Sigmoid colon (tissue), 7 donors: Measurements from ENCODE around the gene KCNA2. TPM values are rescaled to one million over a fixed set of nuclear protein-coding genes. Genes with fewer than 3 reads are reported as not detected.

Experiments used
- DNase-seq: peaks from one replicate; pipeline ENCODE4 v3.0.0-alpha.2; 2019
- H3K27ac ChIP-seq, 4 donors: fragments of 200-600 bp; sonication (generic); one replicate each; pipeline ENCODE4 v1.5.1; 2016 to 2019; ENCODE audit warnings: mild to moderate bottlenecking in 1 of 4
- H3K27me3 ChIP-seq, 3 donors: fragments of 200-600 bp; sonication (generic); one replicate each; pipeline ENCODE4 v1.5.1; 2019; ENCODE audit warnings: mild to moderate bottlenecking in 1 of 3
- H3K36me3 ChIP-seq, 4 donors: fragments of 200-600 bp; sonication (generic); one replicate each; pipeline ENCODE4 v1.5.1; 2016 to 2019
- H3K4me1 ChIP-seq, 4 donors: fragments of 200-600 bp; sonication (generic); one replicate each; pipeline ENCODE4 v1.5.1; 2017 to 2019
- H3K4me3 ChIP-seq, 4 donors: fragments of 200-600 bp; sonication (generic); one replicate each; pipeline ENCODE4 v1.5.1; 2017 to 2019; ENCODE audit warnings: mild to moderate bottlenecking in 2 of 4, moderate library complexity in 1 of 4
- H3K9me3 ChIP-seq, 4 donors: fragments of 200-600 bp in 3 of 4; sonication (generic) in 3 of 4; one replicate each; pipeline versions ENCODE4 v1.5.1 to v1.6.1; 2013 to 2019
- CTCF ChIP-seq, 4 experiments: fragments of 450-650 bp in 3 of 4; fragments of 200-600 bp in 1 of 4; IDR thresholded peaks; one replicate each; pipeline ENCODE4 v1.5.1; 2016 to 2019; ENCODE audit warnings: antibody characterized with exemption in 4 of 4, mild to moderate bottlenecking in 3 of 4, moderate library complexity in 2 of 4
- EP300 ChIP-seq, 4 donors: sonication (generic); formaldehyde crosslinking; IDR thresholded peaks; one replicate each; pipeline ENCODE4 v1.6.1; 2017; ENCODE audit warnings: antibody characterized with exemption in 4 of 4
- POLR2A ChIP-seq, 2 donors: fragments of 450-650 bp; IDR thresholded peaks; one replicate each; pipeline ENCODE4 v1.6.1; 2016; ENCODE audit warnings: antibody characterized with exemption in 2 of 2, mild to moderate bottlenecking in 2 of 2, moderate library complexity in 2 of 2
- POLR2AphosphoS5 ChIP-seq, 4 donors: sonication (generic); formaldehyde crosslinking; IDR thresholded peaks; one replicate each; pipeline ENCODE4 v1.6.1; 2017; ENCODE audit warnings: antibody characterized with exemption in 4 of 4
- WGBS, 2 donors: extraction: QIAGEN DNeasy Blood & Tissue Kit; methylation state at CpG; one replicate each; pipeline ENCODE4 v1.1.7; 2013; 5-methylcytosine and 5-hydroxymethylcytosine counted together
- intact Hi-C: fragments of 100-400 bp; cut with DNase I; formaldehyde crosslinking; loops from one replicate; pipeline ENCODE4 v1.15.1; 2023
- polyA plus RNA-seq, 3 donors: library from polyadenylated mRNA; stranded (reverse); fragments of 200-250 nt; gene quantifications; one replicate each; pipeline ENCODE4 v1.2.3, GENCODE V29; 2013
- total RNA-seq, 4 donors: library from RNA; depleted of rRNA; stranded (reverse); fragments of >200 nt; gene quantifications; one replicate each; pipeline ENCODE4 v1.1.0, GENCODE V29; 2016
- donor health status: healthy with polysubstance abuse.
- donor health status: Bipolar disorder and iron deficiency.
- donor health status: healthy.

KCNA2 gene
- total and polyA plus RNA-seq, 7 donors = under 0.01 to 5.8 (median 1.2) TPM; not detected in 1

GRCh38 chr1:110606657-110607535 is 738 bp upstream of the KCNA2 start:
- 1% methylated on average over 94 of the region's 94 CpGs for WGBS, 2 donors
- peaks cover 0 to 26% (median 25%) of the 10 kb centered on the region in 4 donors for H3K4me1 ChIP-seq
- DNase-seq = no peak
- intact Hi-C loops = loop anchor here (2.0 kb wide), 1 partner anchor 52 kb away; no protein-coding TSS in a partner anchor
- peaks cover 21 to 58% (median 38%) of the 10 kb centered on the region in 3 donors for H3K27me3 ChIP-seq
- H3K9me3 ChIP-seq = no peaks in the 10 kb centered on the region
- TF ChIP-seq POLR2A (IDR thresholded peaks at IDR 0.05) (no peak), CTCF (IDR thresholded peaks at IDR 0.05) (no peak), EP300 (IDR thresholded peaks at IDR 0.05) (no peak), POLR2AphosphoS5 (IDR thresholded peaks at IDR 0.05) (no peak)
- no peaks in the 10 kb centered on the region for H3K36me3 ChIP-seq
- H3K4me3 ChIP-seq = peak overlapping the region; percentile 46 to 71 (median 56)
- peak overlapping the region; percentile 60 to 71 (median 70) for H3K27ac ChIP-seq

GRCh38 chr1:110605446-110605845 is 712 bp downstream of the KCNA2 start:
- Histone ChIP-seq H3K27ac (peak overlapping the region in 3 of 4 donors; percentile 60 to 70 (median 69)), H3K27me3 (peaks cover 21 to 43% (median 38%) of the 10 kb centered on the region in 3 donors), H3K4me3 (peak overlapping the region in 3 of 4 donors; percentile 54 to 71 (median 59)), H3K36me3 (no peaks in the 10 kb centered on the region), H3K4me1 (peaks cover 0 to 26% (median 25%) of the 10 kb centered on the region in 4 donors), H3K9me3 (no peaks in the 10 kb centered on the region)
- DNase-seq = no peak
- no peak for TF ChIP-seq CTCF (IDR thresholded peaks at IDR 0.05)
- TF ChIP-seq POLR2A (IDR thresholded peaks at IDR 0.05) = no peak
- TF ChIP-seq EP300 (IDR thresholded peaks at IDR 0.05) = no peak
- intact Hi-C loops = no loop called here
- 81 to 85% methylated on average over 6 of the region's 6 CpGs for WGBS, 2 donors

- Histone ChIP-seq H3K36me3 (no peaks in the 10 kb centered on the region), H3K4me3 (no peak overlapping the region), H3K27ac (no peak overlapping the region), H3K9me3 (no peaks in the 10 kb centered on the region), H3K4me1 (peaks cover 0 to 26% (median 25%) of the 10 kb centered on the region in 4 donors), H3K27me3 (peaks cover 16 to 38% (median 35%) of the 10 kb centered on the region in 3 donors)
- 85 to 87% methylated on average over 9 of the region's 9 CpGs for WGBS, 2 donors
- intact Hi-C loops = no loop called here
- no peak for DNase-seq
- no peak for TF ChIP-seq POLR2AphosphoS5 (IDR thresholded peaks at IDR 0.05)
- TF ChIP-seq POLR2A (IDR thresholded peaks at IDR 0.05) = no peak
- no peak for TF ChIP-seq CTCF (IDR thresholded peaks at IDR 0.05)
Measured at GRCh38 chr1:110604586-110605148, 1.5 kb downstream of the KCNA2 start.

GRCh38 chr1:110603058-110603457 is 3.1 kb downstream of the KCNA2 start:
- DNase-seq = no peak
- H3K4me1 ChIP-seq = peaks cover 0 to 26% (median 24%) of the 10 kb centered on the region in 4 donors
- no peaks in the 10 kb centered on the region for H3K9me3 ChIP-seq
- H3K27ac ChIP-seq = no peak overlapping the region
- no peak overlapping the region for H3K4me3 ChIP-seq
- intact Hi-C loops = no loop called here
- 95% methylated on average over 3 of the region's 3 CpGs for WGBS, 2 donors
- no peaks in the 10 kb centered on the region for H3K36me3 ChIP-seq
- no peak for TF ChIP-seq EP300 (IDR thresholded peaks at IDR 0.05)
- TF ChIP-seq POLR2AphosphoS5 (IDR thresholded peaks at IDR 0.05) = no peak
- no peak for TF ChIP-seq POLR2A (IDR thresholded peaks at IDR 0.05)
- no peak for TF ChIP-seq CTCF (IDR thresholded peaks at IDR 0.05)
- H3K27me3 ChIP-seq = peaks cover 5 to 23% (median 19%) of the 10 kb centered on the region in 3 donors
